OCI-LY7 (cell line): Measurements from ENCODE around the gene AQR. TPM values are rescaled to one million over a fixed set of nuclear protein-coding genes. Genes with fewer than 3 reads are reported as not detected.

Source experiments
- BruUV-seq: library from RNA; stranded (reverse); fragments of 400-500 nt; replicated peaks from 2 replicates; lab custom pipeline; 2021; lab: Mats Ljungman, UMichigan
- CTCF ChIA-PET: fragments of 300-600 bp; sonication (Branson Sonifier 250); formaldehyde crosslinking; loops from one replicate; lab custom pipeline; 2022; ENCODE audit warnings: antibody characterized with exemption; ENCODE audit not compliant: unreplicated experiment; lab: Charles Lee
- POLR2A ChIA-PET: fragments of 300-600 bp; sonication (Branson Sonifier 250); formaldehyde crosslinking; loops from one replicate; lab custom pipeline; 2022; ENCODE audit warnings: antibody characterized with exemption; lab: Charles Lee
- DNase-seq: peaks from one replicate; pipeline ENCODE4 v3.0.0-alpha.2; 2015; ENCODE audit warnings: low spot score
- H2AFZ ChIP-seq: fragments of 200-600 bp; sonication (generic), shearing (Covaris generic); 2 replicates; pipeline ENCODE4 v1.6.1; 2014; ENCODE audit warnings: mild to moderate bottlenecking, antibody characterized with exemption, low read length, moderate library complexity
- H3K27ac ChIP-seq: fragments of 200-600 bp; sonication (generic); 2 replicates; pipeline ENCODE4 v1.5.1; 2014; ENCODE audit warnings: mixed run types, low read depth, mild to moderate bottlenecking, moderate library complexity, low read length, inconsistent platforms; ENCODE audit not compliant: poor library complexity, severe bottlenecking
- H3K36me3 ChIP-seq: fragments of 200-600 bp; sonication (generic); 2 replicates; pipeline ENCODE4 v1.6.1; 2014; ENCODE audit warnings: mild to moderate bottlenecking, antibody characterized with exemption, low read length, moderate library complexity, mixed read lengths; ENCODE audit not compliant: insufficient read depth
- H3K4me1 ChIP-seq: fragments of 200-600 bp; sonication (generic); 2 replicates; pipeline ENCODE4 v1.5.1; 2014; ENCODE audit warnings: mild to moderate bottlenecking, low read length; ENCODE audit not compliant: insufficient read depth, poor library complexity, severe bottlenecking
- H3K4me2 ChIP-seq: fragments of 200-600 bp; sonication (generic); 2 replicates; pipeline ENCODE4 v1.6.1; 2014; ENCODE audit warnings: mild to moderate bottlenecking, low read length
- H3K4me3 ChIP-seq: fragments of 200-600 bp; sonication (generic); 2 replicates; pipeline ENCODE4 v1.5.1; 2014; ENCODE audit warnings: mild to moderate bottlenecking, low read depth, low read length; ENCODE audit not compliant: poor library complexity, severe bottlenecking
- H3K79me2 ChIP-seq: fragments of 200-600 bp; sonication (generic); 2 replicates; pipeline ENCODE4 v1.6.1; 2016; ENCODE audit warnings: low read depth, mild to moderate bottlenecking, low read length, moderate library complexity, mixed read lengths; ENCODE audit not compliant: insufficient read depth
- H3K9me2 ChIP-seq: fragments of 200-600 bp; sonication (generic); 2 replicates; pipeline ENCODE4 v1.6.1; 2016; ENCODE audit warnings: mild to moderate bottlenecking, low read length, mixed read lengths; ENCODE audit not compliant: insufficient read depth
- H3K9me3 ChIP-seq: fragments of 200-600 bp; sonication (generic); 2 replicates; pipeline ENCODE4 v1.6.1; 2014; ENCODE audit warnings: mild to moderate bottlenecking, mixed run types, low read length, mixed read lengths
- H4K20me1 ChIP-seq: fragments of 200-600 bp; sonication (generic); 2 replicates; pipeline ENCODE4 v1.6.1; 2014; ENCODE audit warnings: mild to moderate bottlenecking, antibody characterized with exemption, low read length, moderate library complexity, mixed read lengths; ENCODE audit not compliant: insufficient read depth
- EZH2phosphoT487 ChIP-seq: fragments of 200-600 bp; sonication (generic); IDR thresholded peaks from 2 replicates; pipeline ENCODE4 v1.6.1; 2018; ENCODE audit warnings: low read depth, borderline replicate concordance, mild to moderate bottlenecking, mixed run types, antibody characterized with exemption, low read length, moderate library complexity, mixed read lengths
- intact Hi-C: fragments of 100-400 bp; cut with micrococcal nuclease; formaldehyde crosslinking; loops from one replicate; pipeline ENCODE4 v1.10.0; 2022; ENCODE audit not compliant: unreplicated experiment
- total RNA-seq, 2 experiments: library from RNA; depleted of rRNA in 1 of 2; stranded (reverse); fragments of >200 nt in 1 of 2; shearing (Covaris generic) in 1 of 2; gene quantifications; 2 replicates each; pipeline ENCODE4 v1.2.3, GENCODE V29; 2014 to 2022
- TF ChIP-seq, protein P1 (sequence below): fragments of 200-600 bp; sonication (generic); conservative IDR thresholded peaks from 2 replicates; pipeline ENCODE4 v1.5.1; 2014; ENCODE audit warnings: mild to moderate bottlenecking, antibody characterized with exemption, low read length, moderate library complexity, mixed read lengths

Gene AQR
- total RNA-seq, 2 experiments from 2014 or later, result 18.5 to 36.4 TPM

DNA sequence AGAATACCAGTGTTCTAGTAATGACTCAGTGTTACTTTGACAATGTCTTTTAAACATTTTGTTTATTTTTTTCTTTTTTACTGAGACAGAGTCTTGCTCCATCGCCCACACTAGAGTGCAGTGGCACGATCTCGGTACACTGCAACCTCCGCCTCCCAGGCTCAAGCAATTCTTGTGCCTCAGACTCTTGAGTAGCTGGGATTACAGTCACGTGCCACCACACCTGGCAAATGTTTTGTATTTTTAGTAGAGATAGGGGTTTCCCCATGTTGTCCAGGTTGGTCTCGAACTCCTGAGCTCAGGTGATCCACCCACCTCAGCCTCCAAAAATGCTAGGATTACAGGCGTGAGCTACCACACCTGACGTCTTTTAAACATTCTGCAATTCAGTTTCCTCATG lies 15.7 kb downstream of the AQR start:
- Histone ChIP-seq H3K9me3 (0 out of 2 replicates have a peak, but pooled peaks cover 6% of the 10 kb centered on the region), H3K4me3 (no peak overlapping the region), H3K4me1 (peaks cover 3% of the 10 kb centered on the region), H4K20me1 (no peaks in the 10 kb centered on the region), H3K4me2 (no peak overlapping the region), H3K79me2 (no peaks in the 10 kb centered on the region), H3K36me3 (peaks cover 79% of the 10 kb centered on the region), H3K9me2 (no peaks in the 10 kb centered on the region), H2AFZ (no peak overlapping the region), H3K27ac (no peak overlapping the region)
- TF ChIP-seq, protein P1, sequence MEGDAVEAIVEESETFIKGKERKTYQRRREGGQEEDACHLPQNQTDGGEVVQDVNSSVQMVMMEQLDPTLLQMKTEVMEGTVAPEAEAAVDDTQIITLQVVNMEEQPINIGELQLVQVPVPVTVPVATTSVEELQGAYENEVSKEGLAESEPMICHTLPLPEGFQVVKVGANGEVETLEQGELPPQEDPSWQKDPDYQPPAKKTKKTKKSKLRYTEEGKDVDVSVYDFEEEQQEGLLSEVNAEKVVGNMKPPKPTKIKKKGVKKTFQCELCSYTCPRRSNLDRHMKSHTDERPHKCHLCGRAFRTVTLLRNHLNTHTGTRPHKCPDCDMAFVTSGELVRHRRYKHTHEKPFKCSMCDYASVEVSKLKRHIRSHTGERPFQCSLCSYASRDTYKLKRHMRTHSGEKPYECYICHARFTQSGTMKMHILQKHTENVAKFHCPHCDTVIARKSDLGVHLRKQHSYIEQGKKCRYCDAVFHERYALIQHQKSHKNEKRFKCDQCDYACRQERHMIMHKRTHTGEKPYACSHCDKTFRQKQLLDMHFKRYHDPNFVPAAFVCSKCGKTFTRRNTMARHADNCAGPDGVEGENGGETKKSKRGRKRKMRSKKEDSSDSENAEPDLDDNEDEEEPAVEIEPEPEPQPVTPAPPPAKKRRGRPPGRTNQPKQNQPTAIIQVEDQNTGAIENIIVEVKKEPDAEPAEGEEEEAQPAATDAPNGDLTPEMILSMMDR, result no peak
- ChIA-PET CTCF (no interaction called here), POLR2A (interaction anchor here (0.6 to 0.9 kb wide), 2 partner anchors 14 to 19 kb away, joined by 3 to 4 read pairs; no protein-coding TSS in a partner anchor)
- intact Hi-C loops, result no loop called here
- DNase-seq, result no peak
- BruUV-seq, result no TSS peak

DNA sequence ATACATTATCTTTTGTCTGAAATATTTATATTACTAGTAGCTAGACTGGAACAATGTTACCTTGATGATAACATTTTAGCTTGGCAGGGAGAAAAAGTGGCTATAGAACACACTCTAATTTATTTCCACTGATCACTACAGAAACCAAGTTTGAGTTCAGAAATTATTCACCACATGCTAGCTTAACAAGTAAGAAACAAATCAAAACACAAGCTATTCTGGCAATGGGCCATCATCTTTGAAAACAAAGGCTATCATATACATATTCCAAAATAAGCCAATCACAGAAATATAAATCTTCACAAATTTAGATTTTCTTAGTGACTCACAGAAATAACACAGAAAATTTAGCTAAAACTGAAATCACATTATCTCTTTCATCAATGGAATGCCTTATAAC lies 17.1 kb downstream of the AQR start:
- intact Hi-C loops, result no loop called here
- no peaks in the 10 kb centered on the region for H4K20me1 ChIP-seq
- H2AFZ ChIP-seq, result no peak overlapping the region
- TF ChIP-seq, protein P1, result no peak
- no peak for TF ChIP-seq EZH2phosphoT487
- H3K9me3 ChIP-seq, result 0 out of 2 replicates have a peak, but pooled peaks cover 6% of the 10 kb centered on the region
- H3K9me2 ChIP-seq, result no peaks in the 10 kb centered on the region
- H3K27ac ChIP-seq, result no peak overlapping the region
- H3K36me3 ChIP-seq, result peaks cover 82% of the 10 kb centered on the region
- H3K79me2 ChIP-seq, result no peaks in the 10 kb centered on the region
- no TSS peak for BruUV-seq
- DNase-seq, result no peak
- H3K4me3 ChIP-seq, result no peak overlapping the region
- ChIA-PET CTCF (no interaction called here), POLR2A (interaction anchor here (0.6 to 1.5 kb wide), 3 partner anchors 8 to 1716 kb away, joined by 3 to 8 read pairs (median 3); no protein-coding TSS in a partner anchor)
- H3K4me1 ChIP-seq, result peaks cover 3% of the 10 kb centered on the region
- no peak overlapping the region for H3K4me2 ChIP-seq

DNA sequence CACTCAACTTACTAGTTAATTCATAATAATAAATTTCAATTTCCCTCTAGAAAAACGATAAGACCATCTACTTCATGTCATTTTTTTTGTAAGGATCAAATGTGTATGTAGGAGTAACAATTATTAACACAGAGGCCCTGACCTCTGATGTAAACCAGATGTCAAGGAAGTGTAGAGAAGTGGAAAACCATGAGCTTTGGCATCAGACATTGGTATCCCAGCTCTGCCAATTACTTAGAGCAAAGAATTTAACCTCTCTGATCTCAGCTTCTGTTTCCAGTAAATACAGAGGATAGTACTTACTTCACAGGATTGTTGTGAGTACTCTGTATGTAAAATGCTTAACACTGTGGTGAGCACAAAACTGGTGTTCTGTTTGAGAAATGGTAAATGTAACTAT lies 17.5 kb downstream of the AQR start:
- no TSS peak for BruUV-seq
- no peaks in the 10 kb centered on the region for H3K79me2 ChIP-seq
- H3K9me3 ChIP-seq, result 0 out of 2 replicates have a peak, but pooled peaks cover 6% of the 10 kb centered on the region
- POLR2A ChIA-PET, result interaction anchor here (0.6 to 1.5 kb wide), 3 partner anchors 8 to 1716 kb away, joined by 3 to 8 read pairs (median 3); no protein-coding TSS in a partner anchor
- H2AFZ ChIP-seq, result no peak overlapping the region
- DNase-seq, result no peak
- intact Hi-C loops, result no loop called here
- H3K9me2 ChIP-seq, result no peaks in the 10 kb centered on the region
- H3K4me2 ChIP-seq, result no peak overlapping the region
- H3K4me1 ChIP-seq, result peaks cover 3% of the 10 kb centered on the region
- peaks cover 79% of the 10 kb centered on the region for H3K36me3 ChIP-seq
- CTCF ChIA-PET, result no interaction called here
- no peak overlapping the region for H3K27ac ChIP-seq
- no peak overlapping the region for H3K4me3 ChIP-seq
- H4K20me1 ChIP-seq, result no peaks in the 10 kb centered on the region
- TF ChIP-seq, protein P1, result no peak
- no peak for TF ChIP-seq EZH2phosphoT487
